Suprapubic skin (tissue), 4 donors: ENCODE results near the gene ATXN7L1.

Source experiments
- CTCF ChIP-seq, 2 donors: fragments of 200-600 bp in 1 of 2; fragments of 450-650 bp in 1 of 2; sonication (generic) in 1 of 2; IDR thresholded peaks; one replicate each; pipeline ENCODE4 v1.5.1; 2016 to 2019; ENCODE audit warnings: antibody characterized with exemption in 2 of 2, mild to moderate bottlenecking in 1 of 2, moderate library complexity in 1 of 2
- EP300 ChIP-seq: sonication (generic); formaldehyde crosslinking; IDR thresholded peaks from one replicate; pipeline ENCODE4 v1.6.1; 2017; ENCODE audit warnings: antibody characterized with exemption
- POLR2A ChIP-seq, 2 donors: fragments of 450-650 bp; IDR thresholded peaks; one replicate each; pipeline ENCODE4 v1.6.1; 2017; ENCODE audit warnings: antibody characterized with exemption in 2 of 2, mild to moderate bottlenecking in 2 of 2, moderate library complexity in 2 of 2
- POLR2AphosphoS5 ChIP-seq, 3 donors: sonication (generic); formaldehyde crosslinking; IDR thresholded peaks; one replicate each; pipeline ENCODE4 v1.6.1; 2017; ENCODE audit warnings: antibody characterized with exemption in 3 of 3

- no peak for TF ChIP-seq CTCF (IDR thresholded peaks at IDR 0.05)
- TF ChIP-seq POLR2A (IDR thresholded peaks at IDR 0.05), result no peak
- TF ChIP-seq EP300, result no peak
- TF ChIP-seq POLR2AphosphoS5 (IDR thresholded peaks at IDR 0.05), result no peak
Measured at GRCh38 chr7:105584165-105584564, 292.2 kb downstream of the ATXN7L1 start.
